DOHH2 (cell line): Measurements from ENCODE around the gene MYO1D.

Source experiments
- H3F3A ChIP-seq: fragments of 200-600 bp; sonication (generic), shearing (Covaris generic); 2 replicates; pipeline ENCODE4 v1.6.0; 2016; ENCODE audit warnings: antibody characterized with exemption, mild to moderate bottlenecking; ENCODE audit not compliant: control insufficient read depth, insufficient read depth
- H3K27ac ChIP-seq: fragments of 200-600 bp; sonication (generic); 2 replicates; pipeline ENCODE4 v1.5.1; 2014; ENCODE audit warnings: low read depth, mild to moderate bottlenecking, low read length, moderate library complexity
- H3K27me3 ChIP-seq: fragments of 200-600 bp; sonication (generic); 2 replicates; pipeline ENCODE4 v1.6.1; 2014; ENCODE audit warnings: mild to moderate bottlenecking, low read length, mixed read lengths; ENCODE audit not compliant: control insufficient read depth
- H3K36me3 ChIP-seq: fragments of 200-600 bp; sonication (generic); 2 replicates; pipeline ENCODE4 v1.6.1; 2014; ENCODE audit warnings: mild to moderate bottlenecking, low read length, moderate library complexity, mixed read lengths; ENCODE audit not compliant: control insufficient read depth
- H3K4me1 ChIP-seq: fragments of 200-600 bp; sonication (generic); 2 replicates; pipeline ENCODE4 v1.6.1; 2014; ENCODE audit warnings: mild to moderate bottlenecking, low read length, mixed read lengths; ENCODE audit not compliant: control insufficient read depth
- H3K4me2 ChIP-seq: fragments of 200-600 bp; sonication (generic); 2 replicates; pipeline ENCODE4 v1.6.0; 2014; ENCODE audit warnings: mild to moderate bottlenecking, low read length, moderate library complexity
- H3K4me3 ChIP-seq: fragments of 200-600 bp; sonication (generic); 2 replicates; pipeline ENCODE4 v1.5.1; 2014; ENCODE audit warnings: mild to moderate bottlenecking, low read length, mixed read lengths
- H3K79me2 ChIP-seq: fragments of 200-600 bp; sonication (generic); 2 replicates; pipeline ENCODE4 v1.6.1; 2014; ENCODE audit warnings: mild to moderate bottlenecking, low read length, mixed read lengths; ENCODE audit not compliant: control insufficient read depth
- H3K9me2 ChIP-seq: fragments of 200-600 bp; sonication (generic); replicated peaks from 2 replicates; pipeline ENCODE4 v1.6.1; 2014; ENCODE audit warnings: mild to moderate bottlenecking, low read length, mixed read lengths; ENCODE audit not compliant: control insufficient read depth
- H3K9me3 ChIP-seq: fragments of 200-600 bp; sonication (generic); 2 replicates; pipeline ENCODE4 v1.6.1; 2014; ENCODE audit warnings: antibody characterized with exemption, low read length, mixed read lengths; ENCODE audit not compliant: control insufficient read depth, insufficient read depth
- H4K20me1 ChIP-seq: fragments of 200-600 bp; sonication (generic); 2 replicates; pipeline ENCODE4 v1.6.0; 2014; ENCODE audit warnings: low read depth, mild to moderate bottlenecking, antibody characterized with exemption, low read length, moderate library complexity; ENCODE audit not compliant: control insufficient read depth, insufficient read depth
- EZH2phosphoT487 ChIP-seq: fragments of 200-600 bp; sonication (generic); IDR thresholded peaks from 2 replicates; pipeline ENCODE4 v1.6.1; 2017; ENCODE audit warnings: borderline replicate concordance, mild to moderate bottlenecking, antibody characterized with exemption, low read length, moderate library complexity, mixed read lengths
- TF ChIP-seq, protein P1 (sequence below): fragments of 200-600 bp; sonication (generic); IDR thresholded peaks from one replicate; pipeline ENCODE4 v1.5.1; 2014; ENCODE audit warnings: antibody characterized with exemption, mild to moderate bottlenecking, low read depth, low read length; ENCODE audit not compliant: poor library complexity, severe bottlenecking

The MYO1D gene

DNA sequence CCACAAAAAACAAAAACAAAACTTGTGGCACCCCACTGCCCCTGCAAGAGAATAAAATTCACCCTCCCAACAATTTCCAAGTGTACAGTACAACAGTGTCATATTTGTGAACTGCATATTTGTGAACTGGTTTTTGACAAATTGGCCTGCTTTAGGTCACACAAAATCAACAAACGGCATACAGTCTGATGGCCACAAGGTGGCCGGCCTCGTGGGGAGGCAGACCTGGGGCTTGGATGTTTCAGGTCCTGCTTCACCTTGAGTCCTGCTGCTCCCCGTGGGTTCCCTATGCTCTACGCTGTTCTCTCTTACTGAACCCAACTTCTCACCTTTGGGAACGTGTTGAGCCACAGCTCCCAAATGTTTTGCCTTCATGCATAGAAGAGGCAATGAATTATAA lies 287.9 kb downstream of the MYO1D start:
- H3K9me3 ChIP-seq = no peaks in the 10 kb centered on the region
- TF ChIP-seq, protein P1, sequence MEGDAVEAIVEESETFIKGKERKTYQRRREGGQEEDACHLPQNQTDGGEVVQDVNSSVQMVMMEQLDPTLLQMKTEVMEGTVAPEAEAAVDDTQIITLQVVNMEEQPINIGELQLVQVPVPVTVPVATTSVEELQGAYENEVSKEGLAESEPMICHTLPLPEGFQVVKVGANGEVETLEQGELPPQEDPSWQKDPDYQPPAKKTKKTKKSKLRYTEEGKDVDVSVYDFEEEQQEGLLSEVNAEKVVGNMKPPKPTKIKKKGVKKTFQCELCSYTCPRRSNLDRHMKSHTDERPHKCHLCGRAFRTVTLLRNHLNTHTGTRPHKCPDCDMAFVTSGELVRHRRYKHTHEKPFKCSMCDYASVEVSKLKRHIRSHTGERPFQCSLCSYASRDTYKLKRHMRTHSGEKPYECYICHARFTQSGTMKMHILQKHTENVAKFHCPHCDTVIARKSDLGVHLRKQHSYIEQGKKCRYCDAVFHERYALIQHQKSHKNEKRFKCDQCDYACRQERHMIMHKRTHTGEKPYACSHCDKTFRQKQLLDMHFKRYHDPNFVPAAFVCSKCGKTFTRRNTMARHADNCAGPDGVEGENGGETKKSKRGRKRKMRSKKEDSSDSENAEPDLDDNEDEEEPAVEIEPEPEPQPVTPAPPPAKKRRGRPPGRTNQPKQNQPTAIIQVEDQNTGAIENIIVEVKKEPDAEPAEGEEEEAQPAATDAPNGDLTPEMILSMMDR = no peak
- no peak for TF ChIP-seq EZH2phosphoT487
- H3K27ac ChIP-seq = no peak overlapping the region
- H3K36me3 ChIP-seq = no peaks in the 10 kb centered on the region
- H3K79me2 ChIP-seq = no peaks in the 10 kb centered on the region
- H3K9me2 ChIP-seq = no peaks in the 10 kb centered on the region
- H4K20me1 ChIP-seq = no peaks in the 10 kb centered on the region
- no peaks in the 10 kb centered on the region for H3F3A ChIP-seq
- H3K27me3 ChIP-seq = peaks cover 17% of the 10 kb centered on the region
- H3K4me3 ChIP-seq = no peak overlapping the region
- no peaks in the 10 kb centered on the region for H3K4me1 ChIP-seq
- no peak overlapping the region for H3K4me2 ChIP-seq

DNA sequence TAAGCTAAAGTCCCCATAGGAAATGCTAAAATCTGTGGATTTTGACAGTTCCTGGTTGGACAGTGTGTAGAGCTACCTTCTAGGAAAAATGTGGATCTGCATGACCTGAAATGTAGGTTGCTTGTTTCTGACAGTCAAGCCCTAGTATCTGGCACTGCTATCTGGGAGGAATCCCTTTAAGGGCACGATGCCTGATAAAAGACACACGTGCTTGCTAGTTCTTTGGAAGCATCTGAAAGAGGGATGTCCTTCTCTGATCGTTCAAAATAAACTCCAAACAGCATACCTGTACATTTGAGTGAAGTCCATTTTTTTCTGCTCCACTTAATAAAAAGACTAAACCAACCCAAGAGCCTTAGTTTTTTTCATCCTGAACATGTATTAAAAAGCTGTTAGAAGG lies 288.8 kb downstream of the MYO1D start:
- Histone ChIP-seq H3F3A (no peaks in the 10 kb centered on the region), H4K20me1 (no peaks in the 10 kb centered on the region), H3K79me2 (no peaks in the 10 kb centered on the region), H3K4me2 (no peak overlapping the region), H3K27me3 (peaks cover 17% of the 10 kb centered on the region), H3K4me1 (no peaks in the 10 kb centered on the region), H3K36me3 (no peaks in the 10 kb centered on the region), H3K27ac (no peak overlapping the region), H3K9me3 (no peaks in the 10 kb centered on the region), H3K9me2 (no peaks in the 10 kb centered on the region), H3K4me3 (no peak overlapping the region)
- no peak for TF ChIP-seq EZH2phosphoT487
- TF ChIP-seq, protein P1 = no peak

DNA sequence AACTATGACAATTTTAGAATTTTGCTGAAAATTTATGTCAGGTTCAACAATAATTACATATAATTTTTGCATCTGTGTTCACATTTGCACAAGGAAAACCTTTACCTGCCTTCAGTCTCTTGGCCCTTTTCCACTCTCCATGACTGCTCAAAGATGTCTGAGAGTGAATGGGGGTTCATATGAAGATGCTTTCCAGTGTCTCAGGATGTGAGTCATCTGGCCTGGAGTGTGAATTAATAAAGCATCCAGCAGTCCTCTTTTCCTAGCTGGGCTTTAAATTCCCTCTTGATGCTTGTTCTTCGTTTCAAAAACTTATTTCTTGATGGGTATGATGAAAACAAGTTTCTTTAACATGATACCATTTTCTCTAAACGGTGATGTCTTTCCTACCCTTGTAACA lies 290.3 kb downstream of the MYO1D start:
- Histone ChIP-seq H3K9me3 (no peaks in the 10 kb centered on the region), H3K27me3 (peaks cover 17% of the 10 kb centered on the region), H3K4me1 (no peaks in the 10 kb centered on the region), H3K79me2 (no peaks in the 10 kb centered on the region), H3K4me3 (no peak overlapping the region), H3K36me3 (no peaks in the 10 kb centered on the region), H3F3A (no peaks in the 10 kb centered on the region), H4K20me1 (no peaks in the 10 kb centered on the region), H3K27ac (no peak overlapping the region), H3K4me2 (no peak overlapping the region), H3K9me2 (no peaks in the 10 kb centered on the region)
- no peak for TF ChIP-seq EZH2phosphoT487
- TF ChIP-seq, protein P1 = no peak

DNA sequence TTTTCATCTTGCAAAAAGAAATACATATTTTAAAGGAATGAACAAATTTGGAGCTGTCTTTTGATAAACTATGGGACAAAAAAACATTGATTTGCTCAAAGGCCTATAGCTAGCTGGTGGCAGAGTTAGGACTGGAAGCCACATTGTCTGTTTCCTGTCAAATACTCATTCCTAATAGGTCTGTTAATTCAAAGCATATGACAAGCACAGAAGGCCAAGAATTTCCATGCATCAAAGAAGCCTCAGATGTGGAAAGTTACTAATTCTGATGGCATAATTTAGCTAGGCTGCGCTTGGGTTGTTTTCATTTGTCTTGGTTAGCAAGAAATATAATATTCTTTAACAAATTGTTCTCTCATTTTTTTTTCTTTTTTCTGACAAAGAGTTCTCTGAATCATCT lies 292.1 kb downstream of the MYO1D start:
- Histone ChIP-seq H3K9me2 (no peaks in the 10 kb centered on the region), H3F3A (no peaks in the 10 kb centered on the region), H3K27me3 (peaks cover 10% of the 10 kb centered on the region), H3K9me3 (no peaks in the 10 kb centered on the region), H3K4me2 (no peak overlapping the region), H3K27ac (no peak overlapping the region), H4K20me1 (no peaks in the 10 kb centered on the region), H3K4me3 (no peak overlapping the region), H3K79me2 (no peaks in the 10 kb centered on the region), H3K4me1 (no peaks in the 10 kb centered on the region), H3K36me3 (no peaks in the 10 kb centered on the region)
- TF ChIP-seq, protein P1 = no peak
- TF ChIP-seq EZH2phosphoT487 = no peak
